B cell (primary cell): ENCODE data around the gene RGS6. TPM values are rescaled to one million over a fixed set of nuclear protein-coding genes. Genes with fewer than 3 reads are reported as not detected.

Experiments used
- ATAC-seq: fragments of 200-7000 bp; cut with Tn5 transposase; one replicate; pipeline ENCODE4 v1.10.0; 2021; ENCODE audit warnings: low read depth, mild to moderate bottlenecking, moderate number of reproducible peaks, moderate library complexity
- CTCF ChIA-PET: fragments of 350-600 bp; sonication (Branson Sonifier 250); formaldehyde crosslinking; loops from one replicate; lab custom pipeline; 2021; ENCODE audit warnings: antibody characterized with exemption, inconsistent platforms; lab: Charles Lee
- POLR2A ChIA-PET: fragments of 350-600 bp; sonication (Branson Sonifier 250); formaldehyde crosslinking; loops from one replicate; lab custom pipeline; 2021; ENCODE audit warnings: antibody characterized with exemption; lab: Charles Lee
- DNase-seq: peaks from one replicate; pipeline ENCODE4 v3.0.0; 2013
- H2AFZ ChIP-seq: 2 replicates; pipeline ENCODE4 v1.6.1; 2012; ENCODE audit warnings: mild to moderate bottlenecking, low read depth, low read length; ENCODE audit not compliant: insufficient read depth, poor library complexity, severe bottlenecking
- H3K27ac ChIP-seq, 2 donors: 1 replicate in 1 of 2; 2 replicates in 1 of 2; pipeline ENCODE4 v1.5.1; 2012 to 2013; ENCODE audit warnings: low read length in 2 of 2, mild to moderate bottlenecking in 2 of 2, moderate library complexity in 1 of 2
- H3K27me3 ChIP-seq, 4 experiments: fragments of 200-600 bp in 1 of 4; sonication (generic) in 1 of 4; replicated peaks in 1 of 4; 1 replicate in 2 of 4; 2 replicates in 2 of 4; pipeline versions ENCODE4 v1.6.1 to v1.7.0; 2013 to 2016; ENCODE audit warnings: low read length in 3 of 4, mild to moderate bottlenecking in 2 of 4, mixed read lengths in 1 of 4, moderate library complexity in 1 of 4; ENCODE audit not compliant: insufficient read depth in 4 of 4, control insufficient read depth in 3 of 4; ENCODE audit errors: control extremely low read depth in 1 of 4
- H3K36me3 ChIP-seq, 2 experiments: replicated peaks in 1 of 2; 1 replicate in 1 of 2; 2 replicates in 1 of 2; pipeline versions ENCODE4 v1.6.1 to v1.7.1; 2013; ENCODE audit warnings: low read length in 1 of 2; ENCODE audit not compliant: insufficient read depth in 2 of 2, control insufficient read depth in 1 of 2; ENCODE audit errors: control extremely low read depth in 1 of 2, extremely low read depth in 1 of 2
- H3K4me1 ChIP-seq, 2 donors: fragments of 200-600 bp in 1 of 2; sonication (generic) in 1 of 2; 1 replicate in 1 of 2; 2 replicates in 1 of 2; pipeline versions ENCODE4 v1.5.1 to v1.6.1; 2013 to 2017; ENCODE audit warnings: low read length in 2 of 2; ENCODE audit not compliant: control insufficient read depth in 2 of 2, insufficient read depth in 2 of 2
- H3K4me2 ChIP-seq: replicated peaks from 2 replicates; pipeline ENCODE3; 2012; ENCODE audit warnings: mild to moderate bottlenecking, low read depth, low read length; ENCODE audit not compliant: poor library complexity, severe bottlenecking
- H3K4me3 ChIP-seq, 5 experiments: fragments of 200-600 bp in 1 of 5; sonication (generic) in 1 of 5; 1 replicate in 3 of 5; 2 replicates in 2 of 5; pipeline versions ENCODE4 v1.5.1 to v1.7.0; 2011 to 2016; ENCODE audit warnings: low read length in 4 of 5, mild to moderate bottlenecking in 4 of 5, low read depth in 2 of 5, control low read depth in 1 of 5, moderate library complexity in 1 of 5; ENCODE audit not compliant: insufficient read depth in 1 of 5; ENCODE audit errors: control extremely low read depth in 1 of 5, extremely low read depth in 1 of 5
- H3K79me2 ChIP-seq: fragments of 200-600 bp; sonication (generic); one replicate; pipeline ENCODE4 v1.6.0; 2016; ENCODE audit warnings: low read length; ENCODE audit not compliant: control insufficient read depth, insufficient read depth
- H3K9ac ChIP-seq: fragments of 200-600 bp; sonication (generic); 2 replicates; pipeline ENCODE4 v1.6.1; 2017; ENCODE audit warnings: mild to moderate bottlenecking, low read length, moderate library complexity
- H3K9me3 ChIP-seq, 3 donors: one replicate each; pipeline versions ENCODE4 v1.6.1 to v1.7.1; 2013; ENCODE audit warnings: low read length in 2 of 3; ENCODE audit not compliant: control insufficient read depth in 2 of 3, insufficient read depth in 1 of 3; ENCODE audit errors: control extremely low read depth in 1 of 3
- H4K20me1 ChIP-seq: 2 replicates; pipeline ENCODE4 v1.6.0; 2012; ENCODE audit warnings: mild to moderate bottlenecking, low read length; ENCODE audit not compliant: insufficient read depth, control insufficient read depth, poor library complexity, severe bottlenecking
- H3K27ac Mint-ChIP-seq: one replicate; pipeline ENCODE4 v1.8.0; 2021; ENCODE audit warnings: mixed read lengths
- H3K27me3 Mint-ChIP-seq: one replicate; pipeline ENCODE4 v1.8.0; 2021; ENCODE audit warnings: mixed read lengths
- H3K4me1 Mint-ChIP-seq: one replicate; pipeline ENCODE4 v1.8.0; 2021; ENCODE audit warnings: mixed read lengths
- H3K4me3 Mint-ChIP-seq: one replicate; pipeline ENCODE4 v1.8.0; 2021; ENCODE audit warnings: mixed read lengths
- H3K9me3 Mint-ChIP-seq: one replicate; pipeline ENCODE4 v1.8.0; 2022; ENCODE audit warnings: mixed read lengths; ENCODE audit not compliant: insufficient read depth
- EZH2 ChIP-seq: IDR thresholded peaks from 2 replicates; pipeline ENCODE4 v1.6.1; 2012; ENCODE audit warnings: borderline replicate concordance, low read depth, mild to moderate bottlenecking, moderate library complexity, low read length; ENCODE audit not compliant: insufficient read depth, poor library complexity, severe bottlenecking
- WGBS: methylation state at CpG from one replicate; pipeline ENCODE4 v1.1.5; 2013; ENCODE audit warnings: missing lambda C conversion rate; ENCODE audit not compliant: insufficient coverage; 5-methylcytosine and 5-hydroxymethylcytosine counted together
- intact Hi-C: fragments of 100-400 bp; cut with micrococcal nuclease; formaldehyde crosslinking; loops from one replicate; pipeline ENCODE4 v1.10.0; 2022
- polyA plus RNA-seq: library from polyadenylated mRNA; depleted of rRNA; stranded (reverse); fragments of >200 nt; gene quantifications from 2 replicates; pipeline ENCODE4 v1.2.3, GENCODE V29; 2012
- total RNA-seq, 2 donors: library from RNA; stranded (reverse); fragments of 120-200 nt in 1 of 2; gene quantifications; 1 replicate in 1 of 2; 2 replicates in 1 of 2; pipeline versions ENCODE4 v1.2.3 to v1.2.4, GENCODE V29; 2013 to 2022
- TF ChIP-seq, protein P1 (sequence below): fragments of 200-600 bp; IDR thresholded peaks from one replicate; pipeline ENCODE4 v1.8.0; 2022; ENCODE audit warnings: antibody characterized with exemption, mild to moderate bottlenecking

The RGS6 gene
- total and polyA plus RNA-seq, 2 donors (not counting 1 experiment from before 2014, with no cell fraction given) = 0.07 TPM; not detected in 1

- Mint-ChIP-seq H3K4me1 (peaks cover 55% of the 10 kb centered on the region), H3K4me3 (peak overlapping the region; percentile 66), H3K27ac (peak overlapping the region; percentile 26), H3K9me3 (no peaks in the 10 kb centered on the region), H3K27me3 (peaks cover 10% of the 10 kb centered on the region)
- Histone ChIP-seq H3K36me3 (no peaks in the 10 kb centered on the region), H3K9me3 (peaks cover 0 to 9% (median 0%) of the 10 kb centered on the region in 3 donors), H4K20me1 (no peaks in the 10 kb centered on the region), H3K4me2 (peak overlapping the region; percentile 56), H3K79me2 (no peaks in the 10 kb centered on the region), H3K9ac (peak overlapping the region; percentile 14), H3K4me1 (peaks cover 36 to 47% of the 10 kb centered on the region in 2 donors), H3K27me3 (peaks cover 0 to 11% (median 0%) of the 10 kb centered on the region in 4 experiments), H3K4me3 (peak overlapping the region in 1 of 5 experiments; percentile 25), H2AFZ (peak overlapping the region; percentile 24), H3K27ac (no peak overlapping the region)
- no peak for TF ChIP-seq EZH2
- TF ChIP-seq, protein P1, sequence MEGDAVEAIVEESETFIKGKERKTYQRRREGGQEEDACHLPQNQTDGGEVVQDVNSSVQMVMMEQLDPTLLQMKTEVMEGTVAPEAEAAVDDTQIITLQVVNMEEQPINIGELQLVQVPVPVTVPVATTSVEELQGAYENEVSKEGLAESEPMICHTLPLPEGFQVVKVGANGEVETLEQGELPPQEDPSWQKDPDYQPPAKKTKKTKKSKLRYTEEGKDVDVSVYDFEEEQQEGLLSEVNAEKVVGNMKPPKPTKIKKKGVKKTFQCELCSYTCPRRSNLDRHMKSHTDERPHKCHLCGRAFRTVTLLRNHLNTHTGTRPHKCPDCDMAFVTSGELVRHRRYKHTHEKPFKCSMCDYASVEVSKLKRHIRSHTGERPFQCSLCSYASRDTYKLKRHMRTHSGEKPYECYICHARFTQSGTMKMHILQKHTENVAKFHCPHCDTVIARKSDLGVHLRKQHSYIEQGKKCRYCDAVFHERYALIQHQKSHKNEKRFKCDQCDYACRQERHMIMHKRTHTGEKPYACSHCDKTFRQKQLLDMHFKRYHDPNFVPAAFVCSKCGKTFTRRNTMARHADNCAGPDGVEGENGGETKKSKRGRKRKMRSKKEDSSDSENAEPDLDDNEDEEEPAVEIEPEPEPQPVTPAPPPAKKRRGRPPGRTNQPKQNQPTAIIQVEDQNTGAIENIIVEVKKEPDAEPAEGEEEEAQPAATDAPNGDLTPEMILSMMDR = no peak
- POLR2A ChIA-PET = no interaction called here
- WGBS = 90% methylated on average over 4 of the region's 16 CpGs
- CTCF ChIA-PET = interaction anchor here (0.8 to 1.4 kb wide), 6 partner anchors 9 to 307 kb away, joined by 3 to 6 read pairs (median 4); no protein-coding TSS in a partner anchor
- ATAC-seq = peak; percentile 24
- intact Hi-C loops = loop anchor here (5.0 to 10.0 kb wide), 2 partner anchors 80 to 297 kb away; partner anchors contain the start of gene DPF3
- DNase-seq = peak; percentile 22
Measured at GRCh38 chr14:72597252-72598233, 665.3 kb downstream of the RGS6 start.
